Stimulated activated CD4-positive, alpha-beta T cell treated with anti-CD3 and anti-CD28 coated beads, Interleukin-2, amount 100 ng/mL, for 24 hours (primary cell): ENCODE data around the gene DNAJC19.
"Not testable (repeated sequence)": the region's sequence is repeated elsewhere in the genome, so short reads cannot be mapped to it uniquely, and the experiment has no call there.

Experiments
- DNase-seq, 2 donors: peaks; one replicate each; pipeline ENCODE4 v3.0.0-alpha.2; 2020

The DNAJC19 gene

GRCh38 chr3:180989291-180990163 is at the start of gene DNAJC19:
DNAJC19 (minus strand) TSS chr3:180989736; CDS start chr3:180989602, 134 bp downstream.
- peak; percentile 85 to 90 for DNase-seq

GRCh38 chr3:181030948-181031347 is 41.4 kb upstream of the DNAJC19 start:
- no peak for DNase-seq

DNA sequence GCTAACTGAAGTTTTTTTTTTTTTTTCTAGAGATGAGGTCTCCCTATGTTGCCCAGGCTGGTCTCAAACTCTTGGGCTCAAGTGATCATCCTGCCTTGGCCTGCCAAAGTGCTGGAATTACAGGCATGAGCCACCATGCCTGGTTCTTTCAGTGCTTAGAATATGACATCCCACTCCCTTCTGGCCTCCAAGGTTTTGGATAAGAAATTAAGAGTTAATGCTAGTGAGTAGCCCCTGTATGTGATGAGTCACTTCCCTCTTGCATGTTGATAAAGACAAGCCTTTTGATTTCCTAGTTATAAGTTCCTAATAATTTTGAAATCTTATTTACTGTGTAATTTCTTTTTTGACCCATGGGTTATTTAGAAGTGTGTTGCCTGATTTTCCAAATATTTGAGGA is 35.7 kb upstream of the DNAJC19 start:
- no peak for DNase-seq

- no peak for DNase-seq
Observed at GRCh38 chr3:181017690-181018089, 28.2 kb upstream of the DNAJC19 start.

DNA sequence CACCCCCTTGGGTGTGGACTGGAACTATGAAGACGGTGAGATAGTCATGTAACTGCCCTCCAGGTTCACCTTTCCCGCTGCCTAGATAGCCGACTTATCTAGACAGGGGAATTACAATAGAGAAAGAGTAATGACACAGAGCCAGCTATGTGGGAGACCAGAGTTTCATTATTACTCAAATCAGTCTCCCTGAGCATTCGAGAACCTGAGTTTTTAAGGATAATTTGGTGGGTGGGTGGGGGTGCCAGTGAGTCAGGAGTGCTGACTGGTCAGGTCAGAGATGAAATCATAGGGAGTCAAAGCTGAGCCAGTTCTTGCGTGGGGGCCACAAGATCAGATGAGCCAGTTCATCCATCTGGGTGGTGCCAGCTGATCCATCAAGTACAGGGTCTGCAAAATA is 19.7 kb upstream of the DNAJC19 start:
- peak; percentile 22 to 33 for DNase-seq

GRCh38 chr3:181008796-181009195 is 19.3 kb upstream of the DNAJC19 start:
- DNase-seq: no peak

DNA sequence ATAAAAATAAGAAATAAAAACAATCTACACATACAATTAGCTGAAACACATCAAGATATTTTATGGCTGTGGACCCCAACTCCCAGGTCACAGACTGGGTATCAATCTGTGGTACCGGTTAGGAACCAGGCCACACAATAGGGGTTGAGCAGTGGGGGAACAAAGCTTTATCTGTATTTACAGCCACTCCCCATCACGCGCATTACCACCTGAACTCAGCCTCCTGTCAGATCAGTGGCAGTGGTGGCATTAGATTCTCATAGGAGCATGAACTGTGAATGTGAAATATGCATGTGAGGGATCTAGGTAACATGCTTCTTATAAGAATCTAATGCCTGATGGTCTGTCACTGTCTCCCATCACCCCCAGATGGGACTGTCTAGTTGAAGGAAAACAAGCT is 17.7 kb upstream of the DNAJC19 start:
- DNase-seq: no peak

DNA sequence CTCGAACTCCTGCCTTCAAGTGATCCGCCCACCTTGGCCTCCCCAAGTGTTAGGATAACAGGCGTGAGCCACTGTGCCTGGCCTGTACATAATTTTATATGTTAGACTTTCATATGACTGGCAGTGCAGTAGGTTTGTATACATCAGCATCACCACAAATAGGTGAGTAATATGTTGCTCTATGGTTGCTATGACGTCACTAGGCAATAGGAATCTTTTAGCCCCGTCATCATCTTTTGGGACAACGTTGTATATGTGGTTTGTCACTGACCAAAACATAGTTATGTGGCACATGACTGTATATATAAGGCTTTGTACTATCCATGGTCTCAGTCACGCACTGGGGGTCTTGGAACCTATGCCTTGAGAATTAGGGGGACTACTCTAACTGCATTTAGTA is 17.0 kb upstream of the DNAJC19 start:
- DNase-seq: no peak

DNA sequence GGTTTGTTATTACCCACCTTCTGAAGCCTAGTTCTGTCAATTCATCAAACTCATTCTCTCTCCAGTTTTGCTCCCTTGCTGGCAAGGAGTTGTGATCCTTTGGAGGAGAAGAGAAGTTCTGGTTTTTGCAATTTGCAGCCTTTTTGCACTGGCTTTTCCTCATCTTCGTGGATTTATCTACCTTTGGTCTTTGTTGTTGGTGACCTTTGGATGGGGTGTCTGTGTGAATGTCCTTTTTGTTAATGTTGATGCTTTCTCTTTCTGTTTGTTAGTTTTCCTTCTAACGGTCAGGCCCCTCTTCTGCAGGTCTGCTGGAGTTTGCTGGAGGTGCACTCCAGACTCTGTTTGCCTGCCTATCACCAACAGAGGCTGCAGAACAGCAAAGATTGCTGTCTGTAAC is 13.9 kb upstream of the DNAJC19 start:
- DNase-seq: not testable (repeated sequence)

DNA sequence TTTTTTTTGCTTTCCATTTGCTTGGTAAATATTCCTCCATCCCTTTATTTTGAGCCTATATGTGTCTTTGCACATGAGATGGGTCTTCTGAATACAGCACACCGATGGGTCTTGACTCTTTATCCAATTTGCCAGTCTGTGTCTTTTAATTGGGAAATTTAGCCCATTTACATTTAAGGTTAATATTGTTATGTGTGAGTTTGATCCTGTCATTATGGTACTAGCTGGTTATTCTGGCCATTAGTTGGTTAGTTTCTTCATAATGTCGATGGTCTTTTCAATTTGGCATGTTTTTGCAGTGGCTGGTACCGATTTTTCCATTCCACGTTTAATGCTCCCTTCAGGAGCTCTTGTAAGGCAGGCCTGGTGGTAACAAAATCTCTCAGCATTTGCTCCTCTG is 12.8 kb upstream of the DNAJC19 start:
- not testable (repeated sequence) for DNase-seq

- DNase-seq: no peak
Observed at GRCh38 chr3:180996415-180996932, 6.9 kb upstream of the DNAJC19 start.

- DNase-seq: no peak
Observed at GRCh38 chr3:180990505-180990904, 969 bp upstream of the DNAJC19 start.

- no peak for DNase-seq
Observed at GRCh38 chr3:180987344-180987743, 2.2 kb downstream of the DNAJC19 start.

DNA sequence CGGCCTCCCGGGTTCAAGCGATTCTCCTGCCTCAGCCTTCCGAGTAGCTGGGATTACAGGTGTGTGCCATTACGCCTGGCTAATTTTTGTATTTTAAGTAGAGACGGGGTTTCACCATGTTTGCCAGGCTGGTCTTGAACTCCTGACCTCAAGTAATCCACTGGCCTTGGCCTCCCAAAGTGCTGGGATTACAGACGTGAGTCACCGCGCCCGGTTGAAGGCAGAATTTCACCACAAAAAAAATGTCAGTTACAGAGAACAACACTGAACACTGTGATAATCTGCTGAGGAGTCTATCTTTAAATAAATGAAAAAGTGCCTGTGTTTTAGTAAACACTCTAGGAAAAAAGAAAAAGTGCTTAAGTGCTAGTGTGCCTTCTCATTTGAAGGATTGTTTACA is 3.2 kb downstream of the DNAJC19 start:
- not testable (repeated sequence) for DNase-seq

- no peak for DNase-seq
Observed at GRCh38 chr3:180983136-180983535, 6.4 kb downstream of the DNAJC19 start.

GRCh38 chr3:180981912-180982311 is 7.6 kb downstream of the DNAJC19 start:
- no peak for DNase-seq

DNA sequence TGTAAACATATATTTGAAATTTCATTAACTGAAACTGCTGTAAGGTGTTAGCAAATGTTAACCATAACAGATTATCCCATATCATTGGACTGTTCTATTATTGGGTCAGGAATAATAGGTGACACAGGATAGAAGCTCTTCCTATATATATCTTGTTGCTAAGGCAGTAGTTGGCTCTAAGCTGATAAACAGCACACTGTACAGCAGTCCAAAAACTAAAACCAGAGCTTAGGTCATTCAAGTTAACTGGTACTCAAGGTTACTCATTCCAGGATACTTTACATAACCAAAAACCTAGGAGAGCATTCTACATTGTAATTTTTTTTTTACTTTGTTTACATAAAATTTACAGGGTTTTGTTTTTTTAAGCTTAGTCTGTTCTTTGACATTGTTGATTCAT is 8.9 kb downstream of the DNAJC19 start:
- no peak for DNase-seq

DNA sequence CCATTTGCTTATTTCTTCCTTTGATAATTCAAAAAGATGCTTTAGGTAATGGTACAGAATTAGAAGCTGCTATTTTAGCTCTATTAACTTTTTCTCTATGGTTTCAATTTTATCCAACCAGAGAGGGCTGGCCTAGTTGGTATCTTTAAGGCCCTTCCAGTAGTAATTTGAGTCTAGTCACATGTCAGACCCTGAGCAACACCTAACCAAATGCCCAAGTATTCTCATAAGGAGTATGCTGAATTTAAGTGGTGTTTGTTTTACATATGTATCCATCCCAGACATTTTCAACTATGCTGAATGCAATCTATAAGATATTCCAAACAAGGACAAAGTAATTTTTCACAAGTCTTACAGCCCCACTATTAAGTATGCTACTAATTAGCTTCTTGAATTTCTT is 9.6 kb downstream of the DNAJC19 start:
- DNase-seq: no peak

DNA sequence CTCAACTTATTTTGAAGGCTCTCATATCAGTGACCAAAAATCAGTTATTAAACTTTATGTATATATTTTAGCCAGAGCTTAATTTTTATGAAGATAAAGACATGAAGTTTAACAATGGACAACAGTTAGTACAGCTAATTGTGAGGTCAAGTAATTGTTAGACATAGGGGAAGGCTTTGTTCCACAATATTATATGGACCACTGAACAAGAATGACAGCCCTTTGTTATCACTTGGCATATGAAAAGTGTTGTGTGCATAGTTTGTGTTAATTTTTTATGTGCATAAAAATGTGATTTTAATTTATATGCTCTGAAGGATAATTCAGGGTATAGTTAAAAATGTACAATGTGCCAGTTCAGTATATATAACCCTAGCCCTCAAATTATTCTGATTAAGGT is 12.0 kb downstream of the DNAJC19 start:
- DNase-seq: no peak

GRCh38 chr3:180974286-180974685 is 15.2 kb downstream of the DNAJC19 start:
- DNase-seq: no peak

DNA sequence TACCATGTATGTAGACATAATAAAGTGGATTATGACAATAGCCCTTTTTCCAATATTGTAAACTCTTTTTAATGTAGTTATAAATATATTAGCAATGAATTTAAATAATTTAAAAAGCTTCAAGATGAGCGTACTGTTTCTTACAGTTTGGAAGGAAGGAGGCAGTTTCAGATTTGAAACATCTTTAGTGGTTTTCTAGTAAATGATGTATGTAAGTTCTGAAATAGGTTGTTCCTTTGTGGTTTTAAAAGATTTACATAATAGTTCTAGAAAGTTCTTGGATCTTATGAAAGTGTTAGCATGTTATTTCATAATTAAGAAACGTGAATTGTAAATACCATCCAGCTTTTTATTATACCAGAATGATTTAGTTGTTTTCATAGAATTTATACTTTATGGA is 16.0 kb downstream of the DNAJC19 start:
- DNase-seq: no peak

DNA sequence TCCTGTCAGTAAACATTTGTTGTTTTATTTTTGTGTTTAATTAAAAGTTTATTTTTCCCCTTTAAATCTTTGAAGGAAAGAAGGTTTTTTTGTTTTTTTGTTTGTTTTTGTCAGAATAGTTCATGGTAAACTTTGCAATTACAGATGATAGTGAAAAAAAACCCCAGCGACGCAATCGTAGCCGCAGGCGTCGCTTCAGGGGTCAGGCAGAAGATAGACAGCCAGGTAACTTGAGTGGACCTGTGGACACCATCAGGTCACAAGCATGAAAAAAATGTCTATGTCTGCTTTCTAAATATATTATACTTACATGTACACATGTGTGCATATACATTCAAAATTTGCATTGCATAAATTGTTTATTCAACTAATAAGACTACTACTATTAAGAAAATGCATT is 18.6 kb downstream of the DNAJC19 start:
- no peak for DNase-seq

GRCh38 chr3:180962530-180962929 is 27.0 kb downstream of the DNAJC19 start:
- DNase-seq: no peak

- DNase-seq: no peak
Observed at GRCh38 chr3:180961552-180961951, 28.0 kb downstream of the DNAJC19 start.

DNA sequence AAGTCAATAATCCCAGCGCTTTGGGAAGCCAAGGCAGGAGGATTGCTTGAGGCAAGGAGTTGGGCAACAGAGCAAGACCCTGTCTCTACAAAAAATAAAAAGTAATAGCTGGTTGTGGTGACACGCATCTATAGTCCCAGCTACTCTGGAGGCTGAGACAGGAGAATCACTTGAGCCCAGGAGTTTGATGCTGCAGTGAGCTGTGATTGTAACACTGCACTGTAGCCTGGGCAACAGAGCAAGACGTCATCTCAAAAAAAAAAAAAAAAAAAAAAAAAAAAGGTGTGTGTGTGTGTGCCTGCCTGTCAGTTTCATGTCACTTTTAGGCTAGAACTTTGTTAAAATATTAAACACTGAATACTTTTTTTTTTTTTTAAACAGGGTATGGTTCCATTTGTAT is 28.4 kb downstream of the DNAJC19 start:
- DNase-seq: no peak
